K562 (cell line): Measurements from ENCODE around the gene QPCT. TPM values are rescaled to one million over a fixed set of nuclear protein-coding genes. Genes with fewer than 3 reads are reported as not detected.
A peak's percentile ranks its signal among the peaks of the same experiment; 100 is the strongest.

Source experiments
- ATAC-seq: fragments of 200-7000 bp; cut with Tn5 transposase; 3 replicates; pipeline ENCODE4 v1.9.1; 2020; ENCODE audit warnings: moderate library complexity
- BruUV-seq: library from RNA; stranded (reverse); fragments of 400-500 nt; replicated peaks from 2 replicates; lab custom pipeline; 2021; lab: Mats Ljungman, UMichigan
- CTCF ChIA-PET: fragments of 300-600 bp; formaldehyde crosslinking; extraction: SDS; loops from one replicate; lab custom pipeline; 2021; ENCODE audit warnings: low intra/inter-chr PET ratio; lab: Yijun Ruan, JAX
- POLR2A ChIA-PET: fragments of 300-600, 350-650 bp; sonication (Branson Sonifier 250); formaldehyde crosslinking; extraction: SDS; loops from one replicate; lab custom pipeline; 2021; ENCODE audit warnings: antibody characterized with exemption, inconsistent platforms; lab: Yijun Ruan, JAX
- DNase-seq, 4 experiments: peaks; one replicate each; pipeline versions ENCODE4 v3.0.0 to v3.0.0-alpha.2; 2011 to 2018; ENCODE audit warnings: low spot score in 3 of 4, mixed read lengths in 3 of 4; ENCODE audit errors: extremely low read depth in 1 of 4
- FAIRE-seq: peaks from 2 replicates; lab custom pipeline; 2011; peaks lifted over from hg19 to GRCh38; lab: Jason Lieb, UNC
- H2AFZ ChIP-seq: 2 replicates; pipeline ENCODE4 v1.6.0; 2011; ENCODE audit warnings: low read depth, low read length, control low read depth, inconsistent platforms
- H3K27ac ChIP-seq: fragments of 200-600 bp; 3 replicates; pipeline ENCODE4 v1.8.0; 2011; ENCODE audit warnings: low read depth, mild to moderate bottlenecking, control low read depth, inconsistent platforms, low read length, moderate library complexity, mixed read lengths; ENCODE audit errors: extremely low read depth
- H3K27me3 ChIP-seq, 2 experiments: fragments of 300-600 bp in 1 of 2; 2 replicates in 1 of 2; 3 replicates in 1 of 2; pipeline versions ENCODE4 v1.6.0 to v1.8.0; 2011; ENCODE audit warnings: inconsistent platforms in 2 of 2, low read length in 2 of 2, mild to moderate bottlenecking in 1 of 2, mixed read lengths in 1 of 2, moderate library complexity in 1 of 2; ENCODE audit not compliant: control insufficient read depth in 2 of 2, insufficient read depth in 2 of 2
- H3K36me3 ChIP-seq: fragments of 300-600 bp; 3 replicates; pipeline ENCODE4 v1.8.0; 2011; ENCODE audit warnings: mild to moderate bottlenecking, low read length, inconsistent platforms; ENCODE audit not compliant: control insufficient read depth, insufficient read depth
- H3K4me1 ChIP-seq, 2 experiments: fragments of 200-600 bp in 1 of 2; replicated peaks in 1 of 2; 2 replicates in 1 of 2; 3 replicates in 1 of 2; pipeline versions ENCODE4 v1.5.1 to v1.8.0; 2011; ENCODE audit warnings: inconsistent platforms in 2 of 2, low read length in 2 of 2, mild to moderate bottlenecking in 1 of 2, mixed read lengths in 1 of 2, moderate library complexity in 1 of 2; ENCODE audit not compliant: control insufficient read depth in 2 of 2, insufficient read depth in 2 of 2
- H3K4me2 ChIP-seq: 2 replicates; pipeline ENCODE4 v1.6.1; 2011; ENCODE audit warnings: low read length, control low read depth, inconsistent platforms, mixed read lengths; ENCODE audit not compliant: insufficient read depth
- H3K4me3 ChIP-seq: fragments of 200-600 bp; sonication (generic), shearing (Covaris generic); 2 replicates; pipeline ENCODE4 v1.5.1; 2016; ENCODE audit warnings: control low read depth, inconsistent platforms
- H3K79me2 ChIP-seq: fragments of 200-600 bp; 3 replicates; pipeline ENCODE4 v1.8.0; 2011; ENCODE audit warnings: low read length, inconsistent platforms; ENCODE audit not compliant: control insufficient read depth, insufficient read depth
- H3K9ac ChIP-seq, 2 experiments: 2 replicates each; pipeline versions ENCODE4 v1.6.0 to v1.6.1; 2011; ENCODE audit warnings: low read depth in 2 of 2, low read length in 2 of 2, control low read depth in 1 of 2, inconsistent platforms in 1 of 2, mild to moderate bottlenecking in 1 of 2, mixed read lengths in 1 of 2; ENCODE audit not compliant: insufficient read depth in 1 of 2
- H3K9me1 ChIP-seq: one replicate; pipeline ENCODE4 v1.6.0; 2011; ENCODE audit warnings: inconsistent platforms, mild to moderate bottlenecking, low read length, moderate library complexity; ENCODE audit not compliant: control insufficient read depth, insufficient read depth
- H3K9me3 ChIP-seq: replicated peaks from 2 replicates; pipeline ENCODE4 v1.5.1; 2011; ENCODE audit warnings: low read depth, low read length, inconsistent platforms; ENCODE audit not compliant: control insufficient read depth, insufficient read depth
- H4K20me1 ChIP-seq: replicated peaks from 2 replicates; pipeline ENCODE4 v1.6.1; 2011; ENCODE audit warnings: low read length, inconsistent platforms, mixed read lengths; ENCODE audit not compliant: control insufficient read depth, insufficient read depth
- CBFA2T2 ChIP-seq: fragments of 450-650 bp; conservative IDR thresholded peaks from 2 replicates; pipeline ENCODE4 v1.6.1; 2017; ENCODE audit warnings: mild to moderate bottlenecking
- CBFA2T3 ChIP-seq: fragments of 450-650 bp; IDR thresholded peaks from 2 replicates; pipeline ENCODE4 v1.6.1; 2017
- FOXK2 ChIP-seq, 2 experiments: fragments of 450-650 bp; IDR thresholded peaks in 1 of 2; conservative IDR thresholded peaks in 1 of 2; 2 replicates each; pipeline ENCODE4 v1.6.1; 2016; ENCODE audit warnings: low read depth in 2 of 2, mild to moderate bottlenecking in 1 of 2
- HDAC3 ChIP-seq: fragments of 450-650 bp; IDR thresholded peaks from 2 replicates; pipeline ENCODE4 v1.6.1; 2018; ENCODE audit warnings: borderline replicate concordance, mild to moderate bottlenecking, moderate library complexity; ENCODE audit not compliant: partially characterized antibody
- KDM1A ChIP-seq, 2 experiments: fragments of 450-650 bp; IDR thresholded peaks; 2 replicates each; pipeline ENCODE4 v1.6.1; 2016; ENCODE audit warnings: mild to moderate bottlenecking in 2 of 2
- NFYB ChIP-seq: IDR thresholded peaks from 2 replicates; pipeline ENCODE4 v1.6.1; 2011; ENCODE audit warnings: mild to moderate bottlenecking, moderate library complexity; ENCODE audit not compliant: insufficient read length; ENCODE audit errors: extremely low read depth
- PML ChIP-seq: IDR thresholded peaks from 2 replicates; pipeline ENCODE4 v1.6.1; 2012; ENCODE audit warnings: low read length, inconsistent platforms
- RFX1 ChIP-seq: fragments of 450-650 bp; IDR thresholded peaks from 2 replicates; pipeline ENCODE4 v1.6.1; 2016; ENCODE audit warnings: mild to moderate bottlenecking, moderate library complexity
- RFX5 ChIP-seq: IDR thresholded peaks from 2 replicates; pipeline ENCODE4 v1.6.1; 2011; ENCODE audit warnings: low read depth, mild to moderate bottlenecking, improper control_type of control experiment, low read length
- SAP30 ChIP-seq: fragments of 200-600 bp; sonication (generic); IDR thresholded peaks from 2 replicates; pipeline ENCODE4 v1.6.1; 2012; ENCODE audit warnings: borderline replicate concordance, low read depth, mild to moderate bottlenecking, moderate library complexity, low read length, control low read depth, inconsistent platforms; ENCODE audit not compliant: insufficient read depth, poor library complexity, severe bottlenecking
- SOX6 ChIP-seq: fragments of 450-650 bp; IDR thresholded peaks from 2 replicates; pipeline ENCODE4 v1.6.1; 2014; ENCODE audit warnings: mild to moderate bottlenecking
- TCF3 ChIP-seq: sonication (generic); formaldehyde crosslinking; IDR thresholded peaks from 2 replicates; pipeline ENCODE4 v1.4.0; 2020; ENCODE audit warnings: mild to moderate bottlenecking, missing genetic modification reagents
- TEAD1 ChIP-seq, 2 experiments: fragments of 450-650 bp in 1 of 2; sonication (generic) in 1 of 2; formaldehyde crosslinking; IDR thresholded peaks; 2 replicates each; pipeline versions ENCODE4 v1.4.0 to v1.8.0; 2020 to 2022; ENCODE audit warnings: mild to moderate bottlenecking in 2 of 2, missing genetic modification reagents in 1 of 2
- U2AF1 ChIP-seq: fragments of 200-400 bp; formaldehyde crosslinking; optimal IDR thresholded peaks from 2 replicates; pipeline ENCODE3; 2017; ENCODE audit warnings: mild to moderate bottlenecking, low read depth, low read length, moderate library complexity
- ZNF766 ChIP-seq: fragments of 200-800 bp; sonication (Bioruptor generic); conservative IDR thresholded peaks from 2 replicates; pipeline ENCODE4 v1.6.1; 2016; ENCODE audit warnings: missing genetic modification characterization, missing compliant biosample characterization
- in situ Hi-C: fragments of 300-500 bp; cut with MboI; formaldehyde crosslinking; loops from 4 replicates; pipeline ENCODE4 v1.15.0; 2018; ENCODE audit warnings: inconsistent platforms, mixed read lengths
- intact Hi-C: fragments of 100-400 bp; cut with micrococcal nuclease; formaldehyde crosslinking; loops from 2 replicates; pipeline ENCODE4 v1.14.2; 2022
- polyA plus RNA-seq, 8 experiments: library from polyadenylated mRNA; depleted of rRNA in 4 of 8; stranded (reverse) in 5 of 8; unstranded in 3 of 8; fragments of >200 nt; fragmentation: Nextera tagmentation in 2 of 8; fragmentation: Illumina TruSeq in 1 of 8; extraction: Ambion mirVana in 2 of 8; extraction: Trizol in 1 of 8; gene quantifications; 2 replicates each; pipeline versions ENCODE4 v1.2.1 to v1.2.3, GENCODE V29; 2011 to 2014; ENCODE audit warnings: inconsistent platforms in 1 of 8, missing spikeins in 1 of 8
- total RNA-seq, 7 experiments: library from RNA; depleted of rRNA in 6 of 7; stranded (reverse); fragments of >200 nt in 6 of 7; fragmentation: Illumina TruSeq in 2 of 7; extraction: Trizol in 2 of 7; gene quantifications; 2 replicates each; pipeline versions ENCODE4 v1.2.1 to v1.2.3, GENCODE V29; 2011 to 2021; ENCODE audit warnings: low replicate concordance in 1 of 7
- TF ChIP-seq, protein P1 (sequence below), 2 experiments: fragments of 250-450 bp in 1 of 2; fragments of 450-650 bp in 1 of 2; sonication (Bioruptor Pico) in 1 of 2; IDR thresholded peaks; 2 replicates each; pipeline versions ENCODE4 v1.6.1 to v1.8.0; 2016 to 2021; ENCODE audit warnings: mild to moderate bottlenecking in 2 of 2, moderate library complexity in 2 of 2, missing compliant biosample characterization in 1 of 2, missing genetic modification characterization in 1 of 2
- TF ChIP-seq, protein P2 (sequence below): sonication (generic); formaldehyde crosslinking; IDR thresholded peaks from 2 replicates; pipeline ENCODE4 v1.8.1; 2023; ENCODE audit warnings: missing genetic modification reagents, mild to moderate bottlenecking, borderline replicate concordance
- TF ChIP-seq, protein P3 (sequence below): sonication (generic); formaldehyde crosslinking; IDR thresholded peaks from 2 replicates; pipeline ENCODE4 v1.8.0; 2022; ENCODE audit warnings: mild to moderate bottlenecking, missing genetic modification reagents

QPCT gene
- total and polyA plus RNA-seq, 9 of the 15 experiments (the other 6 are each of a cell fraction or from before 2014, with no cell fraction given): 0.07 TPM; not detected in 8

DNA sequence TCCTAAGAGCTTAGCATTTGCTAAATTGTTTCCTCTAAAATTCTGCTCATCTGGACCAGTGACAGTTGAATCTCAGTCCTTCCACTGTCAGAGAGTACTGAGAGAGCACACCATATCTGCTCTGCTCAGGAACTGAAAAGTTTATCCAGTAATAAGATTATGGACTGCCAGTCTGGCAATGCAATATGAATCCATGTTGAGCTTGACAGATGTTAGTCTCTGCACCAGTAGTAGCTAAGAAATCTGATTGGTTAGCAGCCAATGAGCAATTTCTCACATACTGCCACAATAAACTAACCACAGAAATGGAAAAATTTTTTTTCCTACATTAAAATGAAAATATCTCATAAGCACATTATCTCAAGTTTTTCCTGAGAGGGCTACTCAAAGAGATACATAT, 22.1 kb upstream of the QPCT start:
- CTCF ChIA-PET: no interaction called here
- Histone ChIP-seq H3K27ac (no peak overlapping the region), H3K9me3 (no peaks in the 10 kb centered on the region), H3K27me3 (no peaks in the 10 kb centered on the region), H3K79me2 (peaks cover 29% of the 10 kb centered on the region), H3K9me1 (no peaks in the 10 kb centered on the region), H2AFZ (no peak overlapping the region), H4K20me1 (no peaks in the 10 kb centered on the region), H3K9ac (no peak overlapping the region), H3K36me3 (peaks cover 6% of the 10 kb centered on the region; the same call in 1 of the 3 replicates), H3K4me3 (no peak overlapping the region), H3K4me1 (peaks cover 12 to 14% of the 10 kb centered on the region in 2 experiments), H3K4me2 (no peak overlapping the region)
- BruUV-seq: no TSS peak
- DNase-seq (peak in 1 of 4 experiments; percentile 12), ATAC-seq (no peak), FAIRE-seq (peak; percentile 37)
- POLR2A ChIA-PET: interaction anchor here (0.6 to 2.3 kb wide), 4 partner anchors 9 to 64 kb away, joined by 3 to 8 read pairs (median 6); no protein-coding TSS in a partner anchor
- intact Hi-C loops: no loop called here
- in situ Hi-C loops: no loop called here
- no peak for TF ChIP-seq HDAC3
- TF ChIP-seq RFX1: no peak
- no peak for TF ChIP-seq PML
- TF ChIP-seq, protein P1, sequence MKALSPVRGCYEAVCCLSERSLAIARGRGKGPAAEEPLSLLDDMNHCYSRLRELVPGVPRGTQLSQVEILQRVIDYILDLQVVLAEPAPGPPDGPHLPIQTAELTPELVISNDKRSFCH (CRISPR knock-in tag; IDR thresholded peaks at IDR 0.05): no peak
- TF ChIP-seq, protein P1 (tag; IDR thresholded peaks at IDR 0.05): no peak
- TF ChIP-seq ZNF766 (CRISPR knock-in tag): no peak
- TF ChIP-seq RFX5: no peak
- peak; percentile 30 for TF ChIP-seq CBFA2T2
- TF ChIP-seq U2AF1: no peak
- peak; percentile 60 to 70 for TF ChIP-seq KDM1A (IDR thresholded peaks at IDR 0.05)
- TF ChIP-seq CBFA2T3: peak; percentile 70
- peak; percentile 31; the same call in 1 of the 2 replicates for TF ChIP-seq TCF3 (CRISPR knock-in tag)
- TF ChIP-seq, protein P2, sequence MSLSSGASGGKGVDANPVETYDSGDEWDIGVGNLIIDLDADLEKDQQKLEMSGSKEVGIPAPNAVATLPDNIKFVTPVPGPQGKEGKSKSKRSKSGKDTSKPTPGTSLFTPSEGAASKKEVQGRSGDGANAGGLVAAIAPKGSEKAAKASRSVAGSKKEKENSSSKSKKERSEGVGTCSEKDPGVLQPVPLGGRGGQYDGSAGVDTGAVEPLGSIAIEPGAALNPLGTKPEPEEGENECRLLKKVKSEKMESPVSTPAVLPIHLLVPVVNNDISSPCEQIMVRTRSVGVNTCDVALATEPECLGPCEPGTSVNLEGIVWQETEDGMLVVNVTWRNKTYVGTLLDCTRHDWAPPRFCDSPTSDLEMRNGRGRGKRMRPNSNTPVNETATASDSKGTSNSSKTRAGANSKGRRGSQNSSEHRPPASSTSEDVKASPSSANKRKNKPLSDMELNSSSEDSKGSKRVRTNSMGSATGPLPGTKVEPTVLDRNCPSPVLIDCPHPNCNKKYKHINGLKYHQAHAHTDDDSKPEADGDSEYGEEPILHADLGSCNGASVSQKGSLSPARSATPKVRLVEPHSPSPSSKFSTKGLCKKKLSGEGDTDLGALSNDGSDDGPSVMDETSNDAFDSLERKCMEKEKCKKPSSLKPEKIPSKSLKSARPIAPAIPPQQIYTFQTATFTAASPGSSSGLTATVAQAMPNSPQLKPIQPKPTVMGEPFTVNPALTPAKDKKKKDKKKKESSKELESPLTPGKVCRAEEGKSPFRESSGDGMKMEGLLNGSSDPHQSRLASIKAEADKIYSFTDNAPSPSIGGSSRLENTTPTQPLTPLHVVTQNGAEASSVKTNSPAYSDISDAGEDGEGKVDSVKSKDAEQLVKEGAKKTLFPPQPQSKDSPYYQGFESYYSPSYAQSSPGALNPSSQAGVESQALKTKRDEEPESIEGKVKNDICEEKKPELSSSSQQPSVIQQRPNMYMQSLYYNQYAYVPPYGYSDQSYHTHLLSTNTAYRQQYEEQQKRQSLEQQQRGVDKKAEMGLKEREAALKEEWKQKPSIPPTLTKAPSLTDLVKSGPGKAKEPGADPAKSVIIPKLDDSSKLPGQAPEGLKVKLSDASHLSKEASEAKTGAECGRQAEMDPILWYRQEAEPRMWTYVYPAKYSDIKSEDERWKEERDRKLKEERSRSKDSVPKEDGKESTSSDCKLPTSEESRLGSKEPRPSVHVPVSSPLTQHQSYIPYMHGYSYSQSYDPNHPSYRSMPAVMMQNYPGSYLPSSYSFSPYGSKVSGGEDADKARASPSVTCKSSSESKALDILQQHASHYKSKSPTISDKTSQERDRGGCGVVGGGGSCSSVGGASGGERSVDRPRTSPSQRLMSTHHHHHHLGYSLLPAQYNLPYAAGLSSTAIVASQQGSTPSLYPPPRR: no peak
- TF ChIP-seq SOX6: no peak
- no peak for TF ChIP-seq FOXK2 (conservative IDR thresholded peaks at IDR 0.05 in 1 of 2, IDR thresholded peaks at IDR 0.05 in 1 of 2; ENCODE audit: low read depth in 2 of 2)
- TF ChIP-seq, protein P3, sequence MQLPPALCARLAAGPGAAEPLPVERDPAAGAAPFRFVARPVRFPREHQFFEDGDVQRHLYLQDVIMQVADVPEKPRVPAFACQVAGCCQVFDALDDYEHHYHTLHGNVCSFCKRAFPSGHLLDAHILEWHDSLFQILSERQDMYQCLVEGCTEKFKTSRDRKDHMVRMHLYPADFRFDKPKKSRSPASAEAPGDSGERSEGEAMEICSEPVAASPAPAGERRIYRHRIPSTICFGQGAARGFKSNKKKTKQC: no peak
- peak; percentile 31 for TF ChIP-seq NFYB
- no peak for TF ChIP-seq TEAD1 (CRISPR knock-in tag; IDR thresholded peaks at IDR 0.05)
- no peak for TF ChIP-seq SAP30
